Measurements from ENCODE around the gene GABRG3.
"Not testable (repeated sequence)": the region's sequence is repeated elsewhere in the genome, so short reads cannot be mapped to it uniquely, and the experiment has no call there.

Gene GABRG3

GRCh38 chr15:27353856-27354255 lies 382.9 kb downstream of the GABRG3 start:
- Histone ChIP-seq H3K9me3 (ENCODE audit: control insufficient read depth, low read length) (no peaks in the 10 kb centered on the region), H3K36me3 (ENCODE audit: control insufficient read depth, insufficient read depth, low read length) (no peaks in the 10 kb centered on the region), H3K4me1 (ENCODE audit: control insufficient read depth, insufficient read depth, low read length, poor library complexity, severe bottlenecking) (no peaks in the 10 kb centered on the region), H3K27me3 (replicated peaks; ENCODE audit: control insufficient read depth, insufficient read depth, low read length, poor library complexity, severe bottlenecking) (no peaks in the 10 kb centered on the region), H3K4me3 (ENCODE audit: insufficient read depth, low read depth, low read length, poor library complexity, severe bottlenecking) (no peak overlapping the region), H3K27ac (ENCODE audit: insufficient read depth, low read length, poor library complexity, severe bottlenecking) (no peak overlapping the region)
- no peak for DNase-seq

- H3K4me3 ChIP-seq (ENCODE audit: insufficient read depth, low read depth, low read length, poor library complexity, severe bottlenecking) = no peak overlapping the region
- no peaks in the 10 kb centered on the region for H3K9me3 ChIP-seq (ENCODE audit: control insufficient read depth, low read length)
- DNase-seq = no peak
- H3K36me3 ChIP-seq (ENCODE audit: control insufficient read depth, insufficient read depth, low read length) = no peaks in the 10 kb centered on the region
- H3K4me1 ChIP-seq (ENCODE audit: control insufficient read depth, insufficient read depth, low read length, poor library complexity, severe bottlenecking) = no peaks in the 10 kb centered on the region
- no peak overlapping the region for H3K27ac ChIP-seq (ENCODE audit: insufficient read depth, low read length, poor library complexity, severe bottlenecking)
- H3K27me3 ChIP-seq (replicated peaks; ENCODE audit: control insufficient read depth, insufficient read depth, low read length, poor library complexity, severe bottlenecking) = no peaks in the 10 kb centered on the region
These were observed 387.9 kb downstream of the GABRG3 start for GRCh38 chr15:27358751-27359434.

- Histone ChIP-seq H3K27ac (ENCODE audit: insufficient read depth, low read length, poor library complexity, severe bottlenecking) (no peak overlapping the region), H3K36me3 (ENCODE audit: control insufficient read depth, insufficient read depth, low read length) (no peaks in the 10 kb centered on the region), H3K4me3 (ENCODE audit: insufficient read depth, low read depth, low read length, poor library complexity, severe bottlenecking) (no peak overlapping the region), H3K9me3 (ENCODE audit: control insufficient read depth, low read length) (no peaks in the 10 kb centered on the region), H3K4me1 (ENCODE audit: control insufficient read depth, insufficient read depth, low read length, poor library complexity, severe bottlenecking) (no peaks in the 10 kb centered on the region), H3K27me3 (replicated peaks; ENCODE audit: control insufficient read depth, insufficient read depth, low read length, poor library complexity, severe bottlenecking) (no peaks in the 10 kb centered on the region)
- DNase-seq = no peak
These were observed 388.6 kb downstream of the GABRG3 start for GRCh38 chr15:27359586-27359985.

- no peak for DNase-seq
- H3K4me1 ChIP-seq (ENCODE audit: control insufficient read depth, insufficient read depth, low read length, poor library complexity, severe bottlenecking) = no peaks in the 10 kb centered on the region
- no peaks in the 10 kb centered on the region for H3K9me3 ChIP-seq (ENCODE audit: control insufficient read depth, low read length)
- no peak overlapping the region for H3K27ac ChIP-seq (ENCODE audit: insufficient read depth, low read length, poor library complexity, severe bottlenecking)
- no peaks in the 10 kb centered on the region for H3K27me3 ChIP-seq (replicated peaks; ENCODE audit: control insufficient read depth, insufficient read depth, low read length, poor library complexity, severe bottlenecking)
- no peaks in the 10 kb centered on the region for H3K36me3 ChIP-seq (ENCODE audit: control insufficient read depth, insufficient read depth, low read length)
- H3K4me3 ChIP-seq (ENCODE audit: insufficient read depth, low read depth, low read length, poor library complexity, severe bottlenecking) = no peak overlapping the region
These were observed 389.3 kb downstream of the GABRG3 start for GRCh38 chr15:27360316-27360715.

- no peaks in the 10 kb centered on the region for H3K4me1 ChIP-seq (ENCODE audit: control insufficient read depth, insufficient read depth, low read length, poor library complexity, severe bottlenecking)
- no peaks in the 10 kb centered on the region for H3K36me3 ChIP-seq (ENCODE audit: control insufficient read depth, insufficient read depth, low read length)
- H3K27me3 ChIP-seq (replicated peaks; ENCODE audit: control insufficient read depth, insufficient read depth, low read length, poor library complexity, severe bottlenecking) = no peaks in the 10 kb centered on the region
- H3K4me3 ChIP-seq (ENCODE audit: insufficient read depth, low read depth, low read length, poor library complexity, severe bottlenecking) = no peak overlapping the region
- no peak overlapping the region for H3K27ac ChIP-seq (ENCODE audit: insufficient read depth, low read length, poor library complexity, severe bottlenecking)
- no peak for DNase-seq
- H3K9me3 ChIP-seq (ENCODE audit: control insufficient read depth, low read length) = no peaks in the 10 kb centered on the region
These were observed 390.5 kb downstream of the GABRG3 start for GRCh38 chr15:27361438-27361837.

- Histone ChIP-seq H3K36me3 (ENCODE audit: control insufficient read depth, insufficient read depth, low read length) (no peaks in the 10 kb centered on the region), H3K9me3 (ENCODE audit: control insufficient read depth, low read length) (no peaks in the 10 kb centered on the region), H3K4me1 (ENCODE audit: control insufficient read depth, insufficient read depth, low read length, poor library complexity, severe bottlenecking) (peaks cover 3% of the 10 kb centered on the region), H3K4me3 (ENCODE audit: insufficient read depth, low read depth, low read length, poor library complexity, severe bottlenecking) (no peak overlapping the region), H3K27me3 (replicated peaks; ENCODE audit: control insufficient read depth, insufficient read depth, low read length, poor library complexity, severe bottlenecking) (no peaks in the 10 kb centered on the region), H3K27ac (ENCODE audit: insufficient read depth, low read length, poor library complexity, severe bottlenecking) (no peak overlapping the region)
- DNase-seq = no peak
These were observed 394.5 kb downstream of the GABRG3 start for GRCh38 chr15:27365456-27365855.

- not testable (repeated sequence) for H3K27ac ChIP-seq (ENCODE audit: insufficient read depth, low read length, poor library complexity, severe bottlenecking); H3K27me3 ChIP-seq (replicated peaks; ENCODE audit: control insufficient read depth, insufficient read depth, low read length, poor library complexity, severe bottlenecking); H3K4me3 ChIP-seq (ENCODE audit: insufficient read depth, low read depth, low read length, poor library complexity, severe bottlenecking); H3K36me3 ChIP-seq (ENCODE audit: control insufficient read depth, insufficient read depth, low read length); DNase-seq; H3K9me3 ChIP-seq (ENCODE audit: control insufficient read depth, low read length); H3K4me1 ChIP-seq (ENCODE audit: control insufficient read depth, insufficient read depth, low read length, poor library complexity, severe bottlenecking)
These were observed 406.4 kb downstream of the GABRG3 start for GRCh38 chr15:27377391-27377790.

- Histone ChIP-seq H3K36me3 (ENCODE audit: control insufficient read depth, insufficient read depth, low read length) (no peaks in the 10 kb centered on the region), H3K9me3 (ENCODE audit: control insufficient read depth, low read length) (no peaks in the 10 kb centered on the region), H3K4me3 (ENCODE audit: insufficient read depth, low read depth, low read length, poor library complexity, severe bottlenecking) (no peak overlapping the region), H3K27ac (ENCODE audit: insufficient read depth, low read length, poor library complexity, severe bottlenecking) (no peak overlapping the region), H3K27me3 (replicated peaks; ENCODE audit: control insufficient read depth, insufficient read depth, low read length, poor library complexity, severe bottlenecking) (no peaks in the 10 kb centered on the region), H3K4me1 (ENCODE audit: control insufficient read depth, insufficient read depth, low read length, poor library complexity, severe bottlenecking) (no peaks in the 10 kb centered on the region)
- no peak for DNase-seq
These were observed 411.5 kb downstream of the GABRG3 start for GRCh38 chr15:27382361-27383025.

GRCh38 chr15:27383726-27384125 lies 412.7 kb downstream of the GABRG3 start:
- H3K4me1 ChIP-seq (ENCODE audit: control insufficient read depth, insufficient read depth, low read length, poor library complexity, severe bottlenecking) = no peaks in the 10 kb centered on the region
- no peaks in the 10 kb centered on the region for H3K36me3 ChIP-seq (ENCODE audit: control insufficient read depth, insufficient read depth, low read length)
- DNase-seq = no peak
- no peak overlapping the region for H3K4me3 ChIP-seq (ENCODE audit: insufficient read depth, low read depth, low read length, poor library complexity, severe bottlenecking)
- H3K9me3 ChIP-seq (ENCODE audit: control insufficient read depth, low read length) = no peaks in the 10 kb centered on the region
- no peaks in the 10 kb centered on the region for H3K27me3 ChIP-seq (replicated peaks; ENCODE audit: control insufficient read depth, insufficient read depth, low read length, poor library complexity, severe bottlenecking)
- H3K27ac ChIP-seq (ENCODE audit: insufficient read depth, low read length, poor library complexity, severe bottlenecking) = no peak overlapping the region

GRCh38 chr15:27392163-27392562 lies 421.2 kb downstream of the GABRG3 start:
- Histone ChIP-seq H3K9me3 (ENCODE audit: control insufficient read depth, low read length) (no peaks in the 10 kb centered on the region), H3K36me3 (ENCODE audit: control insufficient read depth, insufficient read depth, low read length) (no peaks in the 10 kb centered on the region), H3K27ac (ENCODE audit: insufficient read depth, low read length, poor library complexity, severe bottlenecking) (no peak overlapping the region), H3K4me1 (ENCODE audit: control insufficient read depth, insufficient read depth, low read length, poor library complexity, severe bottlenecking) (no peaks in the 10 kb centered on the region), H3K27me3 (replicated peaks; ENCODE audit: control insufficient read depth, insufficient read depth, low read length, poor library complexity, severe bottlenecking) (no peaks in the 10 kb centered on the region), H3K4me3 (ENCODE audit: insufficient read depth, low read depth, low read length, poor library complexity, severe bottlenecking) (no peak overlapping the region)
- no peak for DNase-seq
